ENCODE data around the gene ZNF414.
"Not testable (repeated sequence)": the region's sequence is repeated elsewhere in the genome, so short reads cannot be mapped to it uniquely, and the experiment has no call there.

The ZNF414 gene, protein sequence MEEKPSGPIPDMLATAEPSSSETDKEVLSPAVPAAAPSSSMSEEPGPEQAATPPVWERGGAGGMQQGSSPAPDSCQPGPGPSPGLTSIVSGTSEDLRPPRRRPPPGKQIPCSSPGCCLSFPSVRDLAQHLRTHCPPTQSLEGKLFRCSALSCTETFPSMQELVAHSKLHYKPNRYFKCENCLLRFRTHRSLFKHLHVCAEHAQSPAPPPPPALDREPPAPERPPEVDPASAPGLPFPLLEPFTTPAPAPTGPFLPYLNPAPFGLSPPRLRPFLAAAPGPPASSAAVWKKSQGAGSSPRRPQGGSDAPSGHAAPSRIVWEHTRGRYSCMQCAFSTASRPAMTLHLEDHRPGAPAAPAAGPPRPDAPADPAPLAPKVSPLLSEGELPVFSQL

DNA sequence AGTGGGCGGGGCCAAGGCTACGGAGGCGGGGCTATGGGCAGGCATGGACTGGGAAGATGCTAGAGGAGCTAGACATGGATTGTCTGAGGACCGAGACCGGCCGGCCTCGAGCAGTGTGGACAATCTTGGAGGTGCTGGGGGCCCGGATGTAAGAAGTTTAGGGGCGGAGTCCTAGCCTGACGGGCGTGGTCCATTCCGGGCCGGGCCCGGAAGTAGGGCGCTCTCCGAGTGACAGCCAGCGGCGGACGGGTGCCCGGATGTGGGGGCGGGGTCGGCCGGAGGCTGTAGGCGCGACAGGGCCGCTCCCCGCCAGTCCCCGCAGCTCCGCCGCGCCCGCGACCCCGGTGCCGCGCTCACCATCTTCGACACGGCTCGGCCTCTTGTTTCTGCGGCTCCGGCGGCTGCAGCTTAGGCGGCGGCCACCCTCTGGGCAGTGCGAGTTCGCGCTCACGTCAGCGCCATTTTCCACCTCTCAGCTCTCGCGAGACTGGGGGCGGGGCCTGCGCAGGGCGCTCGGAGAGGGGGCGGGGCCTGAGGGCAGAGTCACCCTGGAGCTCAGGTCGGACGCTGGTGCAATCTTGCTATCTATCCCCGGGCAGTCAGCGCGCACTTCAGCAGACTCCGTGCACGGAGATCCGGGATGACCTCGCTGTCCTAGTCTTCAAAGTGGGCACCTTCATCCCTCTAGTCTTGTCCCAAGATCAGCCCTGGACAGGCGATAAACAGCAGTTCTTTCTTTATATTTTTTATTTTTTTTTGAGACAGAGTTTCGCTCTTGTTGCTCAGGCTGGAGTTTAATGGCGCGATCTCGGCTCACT, at the start of gene ZNF414:
TSS of gene ZNF414 (minus strand) at position 481 of the 818 bp plus-strand sequence. CDS start at position 360, 121 bp downstream.
- DNase-seq = peak; percentile 80

DNA sequence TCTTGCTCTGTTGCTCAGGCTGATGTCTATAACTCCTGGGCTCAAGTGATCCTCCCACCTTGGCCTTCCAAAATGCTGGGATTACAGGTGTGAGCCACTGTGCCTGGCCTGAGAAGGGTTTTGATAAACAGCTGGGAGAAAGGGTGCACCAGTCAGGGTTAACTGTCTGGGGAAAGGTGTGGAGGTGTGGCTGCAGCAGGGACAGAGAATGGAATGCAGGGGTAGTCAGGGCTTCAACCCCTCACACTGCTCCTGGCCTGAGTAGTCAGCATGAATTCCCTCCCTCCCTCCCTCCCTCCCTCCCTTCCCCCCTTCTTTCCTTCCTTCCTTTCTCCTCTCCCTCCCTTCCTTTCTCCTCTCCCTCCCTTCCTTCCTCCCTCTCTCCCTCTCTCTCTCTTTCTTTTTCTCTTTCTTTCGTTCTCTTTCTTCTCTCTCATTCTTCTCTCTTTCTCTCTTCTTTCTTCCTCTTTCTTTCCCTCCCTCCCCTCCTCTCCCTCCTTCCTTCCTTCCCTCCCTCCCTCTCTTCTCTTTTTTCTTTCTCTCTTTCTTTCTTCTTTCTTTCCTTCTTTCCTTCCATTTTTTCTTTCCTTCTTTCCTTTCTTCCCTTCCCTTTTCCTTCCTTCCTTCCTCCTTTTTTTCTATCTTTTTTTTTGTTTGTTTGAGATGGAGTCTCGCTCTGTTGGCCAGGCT, 47.3 kb upstream of the ZNF414 start:
- DNase-seq = no peak

DNA sequence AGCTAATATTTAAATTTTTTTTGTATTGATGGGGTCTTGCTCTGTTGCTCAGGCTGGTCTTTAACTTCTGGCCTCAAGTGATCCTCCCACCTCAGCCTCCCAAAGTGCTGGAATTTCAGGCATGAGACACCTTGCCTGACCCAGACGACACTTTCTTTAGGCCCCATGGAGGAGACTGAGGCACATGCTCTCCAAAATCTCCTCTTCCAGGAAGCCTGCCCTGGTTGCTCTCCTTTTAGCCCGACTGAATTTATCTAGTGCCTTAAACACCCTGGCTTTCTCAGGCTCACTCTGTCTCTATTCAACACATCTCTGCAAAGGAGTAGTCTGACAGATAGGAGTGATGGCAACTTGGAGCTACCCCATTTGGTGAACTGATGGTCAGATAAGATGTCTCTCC, 44.4 kb upstream of the ZNF414 start:
- no peak for DNase-seq

DNA sequence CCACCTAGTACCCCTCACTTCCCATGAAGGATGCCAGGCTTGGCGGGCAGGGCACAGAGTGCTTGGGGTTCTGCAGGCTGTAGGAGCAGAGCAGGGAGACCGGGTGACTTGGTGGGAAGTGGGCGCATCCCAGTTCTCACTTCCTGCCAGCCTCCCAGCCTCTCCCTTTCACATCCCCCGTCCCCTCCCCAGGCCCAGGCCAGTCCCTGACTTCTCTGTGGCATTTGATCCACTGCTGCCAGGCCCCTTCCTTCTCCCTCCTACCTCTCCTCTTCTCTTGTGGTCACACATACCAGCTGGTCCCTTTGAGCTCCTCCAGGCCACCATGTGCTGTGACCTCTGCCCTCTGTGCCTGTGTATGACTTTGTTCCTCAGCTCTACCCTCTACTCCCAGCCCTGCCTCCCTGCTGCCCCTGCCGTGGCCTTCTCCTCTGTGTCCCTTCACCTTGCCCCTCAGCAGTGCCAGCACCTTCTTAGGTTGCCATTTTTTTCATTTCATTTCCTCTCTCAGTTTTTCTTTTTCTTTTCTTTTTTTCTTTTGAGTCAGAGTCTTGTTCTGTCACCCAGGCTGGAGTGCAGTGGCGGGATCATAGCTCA, 43.8 kb upstream of the ZNF414 start:
- no peak for DNase-seq

DNA sequence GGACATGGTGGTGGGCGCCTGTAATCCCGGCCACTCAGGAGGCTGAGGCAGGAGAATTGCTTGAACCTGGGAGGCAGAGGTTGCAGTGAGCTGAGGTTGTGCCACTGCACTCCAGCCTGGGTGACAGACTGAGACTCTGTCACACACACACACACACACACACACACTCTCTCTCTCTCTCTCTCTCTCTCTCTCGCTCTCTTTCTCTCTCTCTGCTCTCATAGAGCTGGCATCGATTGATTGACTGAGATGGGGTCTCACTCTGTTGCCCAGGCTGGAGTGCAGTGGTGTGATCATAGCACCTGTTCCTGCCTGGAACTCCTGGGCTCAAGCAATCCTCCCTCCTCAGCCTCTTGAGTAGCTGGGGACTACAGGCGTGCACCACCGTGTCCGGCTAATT, 39.8 kb upstream of the ZNF414 start:
- not testable (repeated sequence) for DNase-seq

DNA sequence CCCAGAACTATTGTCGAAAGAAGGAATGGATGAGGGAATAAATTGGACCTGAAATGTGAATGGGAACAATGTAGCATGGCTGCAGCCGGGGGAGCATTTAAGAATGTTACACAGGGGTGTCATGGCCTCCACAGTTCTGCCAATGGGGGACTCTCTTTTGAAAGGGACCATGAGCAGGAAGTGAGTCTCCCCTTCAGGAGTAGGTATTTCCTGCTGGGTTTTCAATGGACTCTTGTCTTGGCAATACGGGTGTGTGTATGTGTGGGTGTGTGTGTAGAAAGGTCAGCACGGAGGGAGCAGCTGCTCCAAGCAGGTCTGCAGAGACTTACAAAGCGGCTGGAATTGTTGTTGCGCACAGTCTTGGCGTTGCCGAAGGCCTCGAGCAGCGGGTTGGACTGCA, 38.8 kb upstream of the ZNF414 start:
- no peak for DNase-seq

DNA sequence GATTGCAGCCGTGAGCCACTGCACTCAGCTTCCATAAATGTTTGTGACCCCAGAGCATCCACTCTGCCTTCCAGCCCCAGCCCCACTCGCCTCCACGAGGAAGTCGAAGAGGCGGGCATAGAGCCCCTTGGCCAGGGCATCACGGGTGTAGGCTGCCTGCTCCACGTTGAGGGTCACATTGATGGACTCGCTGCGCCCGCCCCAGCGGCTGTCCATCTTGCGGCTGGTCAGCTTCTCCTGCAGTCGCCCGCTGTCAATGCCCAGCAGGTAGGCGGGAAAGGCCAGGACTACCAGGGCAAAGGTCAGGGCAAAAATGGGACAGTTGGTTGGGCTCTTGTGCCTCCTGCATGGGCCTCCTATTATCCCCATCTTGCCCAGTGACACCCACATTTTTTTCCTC, 36.1 kb upstream of the ZNF414 start:
- no peak for DNase-seq

DNA sequence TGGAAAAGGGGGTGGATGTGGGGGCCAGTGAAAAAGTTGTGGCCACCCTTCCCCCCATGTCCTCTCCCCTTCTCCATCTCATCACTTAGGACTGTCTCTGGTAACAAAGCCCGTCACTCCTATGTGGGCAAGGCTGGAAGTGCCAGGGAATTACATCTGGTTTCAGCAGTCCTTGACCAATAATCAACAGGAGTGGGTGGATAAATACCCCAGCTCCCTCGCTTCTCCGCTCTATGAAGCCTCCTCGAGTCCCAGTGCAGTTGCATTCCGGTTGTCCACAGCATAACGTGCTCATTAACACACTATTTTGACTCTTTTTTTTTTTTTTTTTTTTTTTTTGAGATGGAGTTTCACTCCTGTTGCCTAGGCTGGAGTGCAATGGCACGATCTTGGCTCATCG, 31.8 kb upstream of the ZNF414 start:
- no peak for DNase-seq

DNA sequence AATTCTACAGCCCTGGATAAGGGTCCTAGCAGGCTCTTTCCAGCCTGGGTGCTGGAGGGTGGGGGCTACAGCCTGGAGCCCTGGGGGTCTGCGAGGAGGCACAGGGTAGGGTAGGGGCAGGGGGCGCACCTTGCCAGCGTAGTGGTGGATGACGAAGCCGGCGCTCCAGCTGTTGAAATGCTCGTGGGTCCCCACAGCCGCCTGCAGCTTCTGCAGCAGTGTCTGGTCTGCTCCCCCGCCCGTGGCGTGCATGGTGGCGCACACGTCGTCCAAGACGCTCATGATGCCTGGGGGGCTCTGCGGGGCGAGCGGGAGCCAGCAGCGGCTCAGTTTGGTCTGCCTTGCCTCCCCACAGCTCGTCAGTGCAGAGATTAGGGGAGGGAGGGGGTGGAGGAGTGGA, 30.2 kb upstream of the ZNF414 start:
- DNase-seq = no peak

DNA sequence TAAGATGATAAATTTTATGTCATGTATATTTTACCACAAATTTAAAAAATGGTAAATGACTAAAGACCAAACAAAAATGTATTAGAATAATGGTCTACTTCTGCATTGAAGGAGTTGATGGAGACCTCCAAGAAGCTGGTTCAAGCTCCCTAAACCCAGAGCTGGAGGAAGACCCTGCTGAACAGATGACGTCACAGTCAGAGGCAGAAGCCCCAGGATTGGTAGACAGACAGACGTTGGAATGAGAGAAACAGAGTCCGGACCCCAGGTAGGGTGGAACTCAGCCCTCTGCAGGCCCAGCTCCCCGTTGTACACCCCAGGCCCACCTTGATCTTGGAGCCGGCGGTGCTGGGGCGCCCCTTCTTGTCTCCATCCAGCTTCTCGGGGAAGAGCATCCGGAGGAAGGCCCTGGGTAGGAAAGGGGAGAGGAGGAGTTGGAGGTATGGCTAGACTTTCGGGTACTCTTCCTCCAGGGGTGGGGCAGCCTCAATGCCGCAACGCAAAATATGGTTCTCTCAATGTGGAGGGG, 25.7 kb upstream of the ZNF414 start:
- DNase-seq = no peak

DNA sequence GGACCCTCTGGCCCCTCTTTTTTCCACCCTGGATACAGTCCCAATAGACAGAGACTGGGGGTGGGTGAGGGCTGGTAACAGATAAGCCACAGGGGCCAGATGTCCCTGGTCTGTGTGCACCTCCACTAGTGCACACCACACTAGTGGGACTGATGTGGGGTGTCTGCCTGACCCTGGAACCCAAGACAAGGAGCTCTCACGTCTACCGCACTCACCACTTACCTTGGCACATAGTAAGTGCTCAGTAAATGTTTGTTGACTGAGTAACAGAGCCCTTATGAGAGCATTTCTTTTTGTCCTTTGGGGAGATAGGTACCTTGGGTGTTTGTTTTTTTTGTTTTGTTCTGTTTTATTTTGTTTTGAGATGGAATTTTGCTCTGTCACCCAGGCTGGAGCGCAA, 23.1 kb upstream of the ZNF414 start:
- DNase-seq = no peak

DNA sequence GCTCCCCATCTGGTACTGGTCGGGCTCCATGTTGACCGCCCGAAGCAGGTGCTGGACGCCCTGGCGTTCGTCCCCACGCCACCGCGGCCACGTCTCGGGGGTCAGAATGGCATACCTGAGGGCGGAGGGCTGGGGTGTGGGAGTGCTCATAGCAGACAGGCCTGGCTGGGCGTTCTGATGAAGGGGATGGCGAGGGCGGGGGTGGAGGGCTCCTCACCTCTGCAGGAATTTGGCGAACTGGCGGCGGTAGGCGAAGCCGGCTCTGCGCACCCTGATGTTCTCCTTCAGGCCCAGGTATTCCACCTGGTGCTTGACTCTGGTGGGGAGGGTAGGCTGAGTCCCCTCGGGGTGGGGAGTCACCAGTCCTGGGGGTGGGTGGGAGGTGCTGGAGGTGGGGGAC, 22.3 kb upstream of the ZNF414 start:
- no peak for DNase-seq

DNA sequence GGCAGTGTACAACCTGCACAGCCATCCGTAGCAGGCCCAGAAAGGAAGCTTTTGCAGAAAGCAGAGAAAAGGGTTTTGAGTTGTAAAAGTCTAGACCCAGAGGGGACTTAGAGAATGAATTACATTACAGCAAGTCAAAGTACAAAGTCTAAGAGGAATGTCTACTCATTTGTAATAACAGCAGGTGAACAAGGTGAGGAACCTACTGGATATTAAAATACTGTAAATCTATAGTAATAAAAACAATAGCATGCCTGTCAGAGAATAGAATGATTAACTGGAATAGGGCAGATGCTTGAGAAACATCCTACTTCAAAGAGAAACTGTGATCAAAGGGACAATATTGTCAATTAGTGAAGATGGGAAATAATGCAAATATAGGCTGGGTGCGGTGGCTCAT, 18.3 kb upstream of the ZNF414 start:
- DNase-seq = no peak

DNA sequence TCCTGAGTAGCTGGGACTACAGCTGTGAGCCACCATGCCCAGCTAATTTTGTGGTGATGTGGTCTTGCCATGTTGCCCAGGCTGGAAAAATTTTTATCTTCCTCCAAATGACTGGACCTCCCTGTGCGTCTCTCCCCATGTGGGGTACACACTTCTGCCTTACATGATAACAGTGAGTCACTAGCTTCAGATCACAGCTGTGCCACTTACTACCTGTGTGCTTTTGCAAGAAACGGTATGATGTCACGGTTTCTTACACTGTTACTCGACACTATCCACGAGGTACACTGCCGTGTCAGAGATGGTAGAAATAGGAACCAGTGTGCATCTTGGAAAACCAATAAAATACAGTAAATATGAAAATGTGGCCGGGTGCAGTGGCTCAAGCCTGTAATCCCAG, 17.5 kb upstream of the ZNF414 start:
- no peak for DNase-seq

DNA sequence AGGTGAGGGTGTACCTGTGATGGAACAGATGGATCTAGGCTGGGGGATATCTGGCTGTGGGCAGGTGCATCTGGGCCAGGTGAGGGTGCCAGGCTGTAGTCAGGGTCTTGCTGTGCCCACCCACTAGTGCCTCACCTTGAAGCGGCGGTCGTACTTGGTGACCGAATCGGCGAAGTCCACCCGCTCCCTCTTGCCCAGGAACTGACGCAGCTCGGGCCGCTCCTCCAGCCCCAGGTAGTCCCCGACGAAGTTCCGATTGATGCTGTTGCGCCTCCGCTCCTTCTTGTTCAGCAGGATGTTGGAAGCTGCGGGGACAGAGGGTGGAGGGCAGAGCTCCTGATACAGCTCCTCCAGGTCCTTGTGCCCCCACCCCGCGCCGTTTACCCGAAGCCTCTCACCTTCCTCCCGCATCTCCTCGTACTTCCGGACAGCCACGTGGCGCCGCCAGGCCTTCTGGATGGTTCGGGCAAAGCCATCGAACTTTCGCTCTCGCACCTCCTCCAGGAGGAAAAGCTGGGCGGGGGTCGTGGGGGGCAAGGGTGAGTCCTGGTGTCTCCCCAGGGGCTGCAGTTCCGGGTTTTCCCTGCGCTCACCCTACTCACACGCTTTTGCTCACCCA, 16.2 kb upstream of the ZNF414 start:
- no peak for DNase-seq

DNA sequence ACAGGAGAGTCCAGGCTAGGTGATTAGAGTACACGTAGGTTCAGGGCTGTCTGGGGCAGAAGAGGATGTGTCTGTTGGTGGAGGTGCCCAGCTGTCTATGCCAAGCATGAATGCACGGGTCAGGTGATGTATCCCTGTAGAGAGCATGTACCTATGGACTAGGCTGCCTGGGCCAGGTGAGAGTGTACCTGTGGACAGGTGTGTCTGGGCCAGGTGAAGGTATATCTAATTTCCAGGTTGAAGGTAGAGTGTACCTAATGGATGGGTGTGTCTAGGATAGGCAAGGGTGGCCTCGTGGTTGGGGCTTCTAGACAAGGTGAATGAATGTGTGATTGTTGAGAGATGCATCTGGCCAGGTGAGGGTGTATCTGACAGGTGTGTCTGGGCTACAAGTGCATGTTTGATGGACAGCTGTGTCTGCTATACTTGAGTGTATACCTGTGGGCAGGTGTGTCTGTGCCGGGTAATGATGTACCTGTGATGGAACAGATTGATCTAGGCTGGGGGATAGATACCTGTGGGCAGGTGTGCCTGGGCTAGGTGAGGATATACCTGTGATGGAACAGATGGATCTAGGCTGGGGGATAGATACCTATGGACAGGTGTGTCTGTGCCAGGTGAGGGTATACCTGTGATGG, 15.5 kb upstream of the ZNF414 start:
- no peak for DNase-seq

DNA sequence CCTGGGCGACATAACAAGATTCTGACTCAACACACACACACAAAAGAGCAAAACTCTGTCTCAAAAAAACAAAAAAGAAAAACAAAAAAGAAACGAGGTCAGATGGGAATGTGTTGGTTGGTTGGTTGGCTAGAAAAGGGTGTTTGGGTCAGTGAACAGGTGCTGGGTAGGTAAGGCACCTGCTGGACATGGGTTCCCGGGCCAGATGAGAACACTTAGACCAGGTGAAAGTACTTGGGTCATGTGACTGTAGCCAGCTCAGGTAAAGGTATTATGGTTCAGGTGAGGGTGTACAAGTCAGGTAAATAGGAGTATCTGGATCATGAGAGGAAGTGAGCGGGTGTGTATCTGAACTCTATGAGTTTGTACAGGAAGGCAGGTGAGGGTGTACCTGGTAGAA, 14.5 kb upstream of the ZNF414 start:
- DNase-seq = no peak

DNA sequence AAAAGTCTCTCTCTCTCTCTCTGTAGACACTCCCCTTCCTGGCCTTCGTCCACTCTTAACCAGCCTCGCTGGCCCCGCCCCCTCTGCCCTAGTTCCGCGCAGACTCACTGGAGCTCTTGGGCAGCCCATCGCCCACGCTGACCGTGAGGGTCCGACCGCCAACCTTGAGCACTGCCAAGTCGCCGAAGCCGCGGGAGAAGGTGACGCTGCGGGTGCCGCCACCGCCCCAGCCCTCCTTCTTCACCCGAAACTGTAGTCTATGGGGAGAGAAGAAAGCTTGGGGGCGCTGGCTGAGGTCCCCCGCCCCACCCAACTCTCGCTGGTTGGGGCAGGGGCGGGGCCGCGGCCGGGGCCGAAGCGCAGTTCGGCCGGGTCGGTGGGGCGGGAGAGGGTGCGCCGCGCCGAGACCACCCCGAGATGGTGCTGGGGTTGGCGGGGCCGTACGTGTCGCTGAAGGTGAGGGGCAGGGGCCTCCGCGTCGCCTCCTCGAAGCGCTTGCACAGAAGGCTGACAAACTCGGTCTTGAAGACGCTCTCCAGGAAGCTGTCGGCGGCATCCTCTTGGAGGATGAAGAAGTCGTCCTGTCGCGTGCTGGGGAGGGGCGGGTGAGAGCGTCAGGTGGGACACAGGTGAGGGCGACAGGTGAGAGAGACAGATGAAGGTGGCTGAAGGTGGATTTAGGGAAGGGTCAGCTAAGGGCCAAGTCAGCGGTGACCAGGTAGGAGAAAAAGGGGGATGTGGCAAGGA, 12.6 kb upstream of the ZNF414 start:
- no peak for DNase-seq

DNA sequence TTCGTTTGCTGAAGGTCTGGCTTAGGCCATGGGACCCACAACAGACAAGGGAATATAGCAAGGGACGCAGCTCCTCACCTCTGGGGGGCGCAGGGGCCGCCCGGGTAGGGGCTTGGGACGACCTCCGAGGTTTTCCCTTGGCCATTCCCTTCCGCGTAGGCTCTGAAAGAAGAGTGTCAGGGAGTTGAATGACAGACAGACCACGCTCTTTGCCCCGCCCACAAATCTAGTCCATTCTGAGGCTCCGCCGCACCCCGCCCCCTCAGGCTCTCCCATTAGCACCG, 11.4 kb upstream of the ZNF414 start:
- peak; percentile 59 for DNase-seq

DNA sequence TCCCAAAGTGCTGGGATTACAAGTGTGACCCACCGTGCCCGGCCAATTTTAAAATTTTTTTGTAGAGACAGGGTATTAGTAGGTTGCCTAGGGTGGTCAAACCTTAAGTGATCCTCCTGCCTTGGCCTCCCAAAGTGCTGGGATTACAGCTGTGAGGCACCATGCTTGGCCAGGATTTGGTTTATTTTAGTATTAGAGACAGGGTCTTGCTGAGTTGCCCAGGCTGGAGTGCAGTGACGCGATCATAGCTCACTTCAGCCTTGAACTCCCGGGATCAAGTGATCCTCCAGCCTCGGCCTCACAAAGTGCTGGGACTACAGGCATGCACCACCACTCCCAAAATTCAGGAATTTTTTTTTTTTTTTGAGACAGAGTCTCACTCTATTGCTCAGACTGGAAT, 5.4 kb upstream of the ZNF414 start:
- DNase-seq = no peak

DNA sequence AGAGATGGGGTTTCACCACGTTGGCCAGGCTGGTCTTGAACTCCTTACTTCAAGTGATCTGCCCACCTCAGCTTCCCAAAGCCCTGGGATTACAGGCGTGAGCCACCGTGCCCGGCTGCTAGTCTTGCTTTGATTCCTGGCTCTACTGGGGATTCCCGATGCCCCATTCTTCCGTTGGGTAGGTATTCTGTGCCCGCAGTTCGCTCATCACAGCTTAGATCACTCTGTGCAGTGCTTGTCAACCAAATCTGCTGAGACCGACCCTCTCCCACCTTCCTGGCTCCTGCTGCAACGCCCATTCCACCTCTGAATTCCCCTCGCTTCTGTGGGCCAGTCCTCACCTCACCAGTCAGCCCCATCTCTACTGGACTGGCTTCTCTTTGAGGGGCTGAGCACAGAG, 4.6 kb upstream of the ZNF414 start:
- no peak for DNase-seq
